IPS DF 6.9 (cell line): ENCODE results near the gene STRIT1.
"Not testable (repeated sequence)": the region's sequence is repeated elsewhere in the genome, so short reads cannot be mapped to it uniquely, and the experiment has no call there.

Experiments
- DNase-seq: peaks from one replicate; pipeline ENCODE4 v3.0.0-alpha.2; 2013; ENCODE audit warnings: low read depth, low spot score
- H3K27ac ChIP-seq: one replicate; pipeline ENCODE4 v1.5.1; 2013; ENCODE audit warnings: low read length, control low read depth
- H3K27me3 ChIP-seq: 2 replicates; pipeline ENCODE4 v1.6.1; 2013; ENCODE audit warnings: mild to moderate bottlenecking, low read length; ENCODE audit not compliant: control insufficient read depth, insufficient read depth
- H3K36me3 ChIP-seq: 2 replicates; pipeline ENCODE4 v1.6.1; 2013; ENCODE audit warnings: low read length; ENCODE audit not compliant: control insufficient read depth, insufficient read depth
- H3K4me1 ChIP-seq: 2 replicates; pipeline ENCODE4 v1.6.1; 2013; ENCODE audit warnings: low read length; ENCODE audit not compliant: control insufficient read depth, insufficient read depth
- H3K4me3 ChIP-seq: 2 replicates; pipeline ENCODE4 v1.5.1; 2013; ENCODE audit warnings: mild to moderate bottlenecking, low read length
- H3K9me3 ChIP-seq: 2 replicates; pipeline ENCODE4 v1.6.1; 2013; ENCODE audit warnings: low read length, inconsistent platforms; ENCODE audit not compliant: control insufficient read depth, insufficient read depth
- WGBS: extraction: QIAGEN DNeasy Blood & Tissue Kit; methylation state at CpG from one replicate; pipeline ENCODE4 v1.1.7; 2013; ENCODE audit warnings: mixed read lengths, missing lambda C conversion rate; ENCODE audit not compliant: insufficient read length, insufficient coverage; 5-methylcytosine and 5-hydroxymethylcytosine counted together

STRIT1 gene

GRCh38 chr3:155296413-155296812 lies 2.9 kb upstream of the STRIT1 start:
- H3K4me1 ChIP-seq = no peaks in the 10 kb centered on the region
- H3K27ac ChIP-seq = no peak overlapping the region
- H3K36me3 ChIP-seq = no peaks in the 10 kb centered on the region
- H3K4me3 ChIP-seq = no peak overlapping the region
- H3K9me3 ChIP-seq = no peaks in the 10 kb centered on the region
- DNase-seq = no peak
- no peaks in the 10 kb centered on the region for H3K27me3 ChIP-seq

GRCh38 chr3:155292693-155293092 lies 790 bp downstream of the STRIT1 start:
- Histone ChIP-seq H3K27ac (no peak overlapping the region), H3K9me3 (no peaks in the 10 kb centered on the region), H3K27me3 (no peaks in the 10 kb centered on the region), H3K4me1 (no peaks in the 10 kb centered on the region), H3K36me3 (no peaks in the 10 kb centered on the region), H3K4me3 (no peak overlapping the region)
- WGBS = no CpG with 5 or more reads among the region's 2 CpGs
- DNase-seq = no peak

- Histone ChIP-seq H3K27me3 (no peaks in the 10 kb centered on the region), H3K36me3 (no peaks in the 10 kb centered on the region), H3K4me1 (no peaks in the 10 kb centered on the region), H3K27ac (no peak overlapping the region), H3K9me3 (no peaks in the 10 kb centered on the region), H3K4me3 (no peak overlapping the region)
- DNase-seq = no peak
- WGBS = no CpG with 5 or more reads among the region's 1 CpG
Measured at GRCh38 chr3:155292133-155292532, 1.4 kb downstream of the STRIT1 start.

GRCh38 chr3:155286736-155287135 lies 6.7 kb downstream of the STRIT1 start:
- Histone ChIP-seq H3K36me3 (no peaks in the 10 kb centered on the region), H3K27ac (no peak overlapping the region), H3K4me3 (no peak overlapping the region), H3K9me3 (no peaks in the 10 kb centered on the region), H3K4me1 (peaks cover 2% of the 10 kb centered on the region; the same call in 1 of the 2 replicates), H3K27me3 (no peaks in the 10 kb centered on the region)
- WGBS = no CpG with 5 or more reads among the region's 2 CpGs
- DNase-seq = no peak

- no peak overlapping the region for H3K4me3 ChIP-seq
- WGBS = no CpG with 5 or more reads among the region's 4 CpGs
- H3K27ac ChIP-seq = no peak overlapping the region
- H3K9me3 ChIP-seq = no peaks in the 10 kb centered on the region
- peaks cover 2% of the 10 kb centered on the region; the same call in 1 of the 2 replicates for H3K4me1 ChIP-seq
- no peaks in the 10 kb centered on the region for H3K36me3 ChIP-seq
- H3K27me3 ChIP-seq = no peaks in the 10 kb centered on the region
- DNase-seq = no peak
Measured at GRCh38 chr3:155285936-155286335, 7.5 kb downstream of the STRIT1 start.

GRCh38 chr3:155283092-155284056 lies 10.1 kb downstream of the STRIT1 start:
- Histone ChIP-seq H3K4me1 (peaks cover 2% of the 10 kb centered on the region; the same call in 1 of the 2 replicates), H3K36me3 (no peaks in the 10 kb centered on the region), H3K9me3 (peaks cover 3% of the 10 kb centered on the region; the same call in 1 of the 2 replicates), H3K27ac (no peak overlapping the region), H3K4me3 (no peak overlapping the region), H3K27me3 (no peaks in the 10 kb centered on the region)
- 100% methylated on average over 1 of the region's 8 CpGs for WGBS
- no peak for DNase-seq

GRCh38 chr3:155282385-155283091 lies 10.9 kb downstream of the STRIT1 start:
- no CpG with 5 or more reads among the region's 6 CpGs for WGBS
- DNase-seq = no peak

GRCh38 chr3:155281912-155282311 lies 11.6 kb downstream of the STRIT1 start:
- H3K27me3 ChIP-seq = no peaks in the 10 kb centered on the region
- H3K4me3 ChIP-seq = no peak overlapping the region
- DNase-seq = no peak
- WGBS = 100% methylated on average over 1 of the region's 2 CpGs
- no peak overlapping the region for H3K27ac ChIP-seq
- H3K36me3 ChIP-seq = no peaks in the 10 kb centered on the region
- peaks cover 3% of the 10 kb centered on the region; the same call in 1 of the 2 replicates for H3K9me3 ChIP-seq
- H3K4me1 ChIP-seq = peaks cover 2% of the 10 kb centered on the region; the same call in 1 of the 2 replicates

More at GRCh38 chr3:155282385-155283091, 10.9 kb downstream of the STRIT1 start:
- no peaks in the 10 kb centered on the region for H3K27me3 ChIP-seq
- H3K36me3 ChIP-seq = no peaks in the 10 kb centered on the region
- H3K4me1 ChIP-seq = peaks cover 2% of the 10 kb centered on the region; the same call in 1 of the 2 replicates
- peaks cover 3% of the 10 kb centered on the region; the same call in 1 of the 2 replicates for H3K9me3 ChIP-seq
- H3K27ac ChIP-seq = no peak overlapping the region
- no peak overlapping the region for H3K4me3 ChIP-seq

GRCh38 chr3:155276089-155276488 lies 17.4 kb downstream of the STRIT1 start:
- not testable (repeated sequence) for H3K27ac ChIP-seq, H3K27me3 ChIP-seq, H3K36me3 ChIP-seq, H3K9me3 ChIP-seq, DNase-seq, H3K4me3 ChIP-seq, H3K4me1 ChIP-seq
- WGBS = no CpG with 5 or more reads among the region's 6 CpGs

- DNase-seq, H3K27me3 ChIP-seq, H3K4me3 ChIP-seq, H3K27ac ChIP-seq, H3K9me3 ChIP-seq, H3K4me1 ChIP-seq, H3K36me3 ChIP-seq: not testable (repeated sequence)
- no CpG with 5 or more reads among the region's 6 CpGs for WGBS
Measured at GRCh38 chr3:155275159-155275754, 18.2 kb downstream of the STRIT1 start.
